Progenitor cell of endocrine pancreas (in vitro differentiated cells): Measurements from ENCODE around the gene GAS2L2. TPM values are rescaled to one million over a fixed set of nuclear protein-coding genes. Genes with fewer than 3 reads are reported as not detected.

Experiments
- DNase-seq: peaks from one replicate; pipeline ENCODE4 v3.0.0; 2021; ENCODE audit warnings: low spot score; ENCODE audit not compliant: unreplicated experiment
- H3K27ac Mint-ChIP-seq: 2 replicates; pipeline ENCODE4 v1.8.0; 2021; ENCODE audit warnings: mild to moderate bottlenecking, moderate library complexity, mixed read lengths
- H3K27me3 Mint-ChIP-seq: 2 replicates; pipeline ENCODE4 v1.8.0; 2021; ENCODE audit warnings: mixed read lengths
- H3K36me3 Mint-ChIP-seq: 2 replicates; pipeline ENCODE4 v1.8.0; 2022; ENCODE audit warnings: mixed read lengths; ENCODE audit not compliant: insufficient read depth
- H3K4me1 Mint-ChIP-seq: 2 replicates; pipeline ENCODE4 v1.8.0; 2021; ENCODE audit warnings: low read depth, mixed read lengths
- H3K4me3 Mint-ChIP-seq: 2 replicates; pipeline ENCODE4 v1.8.0; 2021; ENCODE audit warnings: low read depth, mild to moderate bottlenecking, moderate library complexity, mixed read lengths
- H3K9me3 Mint-ChIP-seq: 2 replicates; pipeline ENCODE4 v1.8.0; 2021; ENCODE audit warnings: low read depth, mixed read lengths
- total RNA-seq: library from RNA; stranded (reverse); gene quantifications from 2 replicates; pipeline ENCODE4 v1.2.1, GENCODE V29; 2021
- TF ChIP-seq, protein P1 (sequence below): fragments of 200-600 bp; sonication (generic); IDR thresholded peaks from one replicate; pipeline ENCODE4 v1.5.0; 2021; ENCODE audit warnings: antibody characterized with exemption, mild to moderate bottlenecking; ENCODE audit not compliant: unreplicated experiment

GAS2L2 gene
- total RNA-seq, 1 donor from 2014 or later: 0.10 TPM

DNA sequence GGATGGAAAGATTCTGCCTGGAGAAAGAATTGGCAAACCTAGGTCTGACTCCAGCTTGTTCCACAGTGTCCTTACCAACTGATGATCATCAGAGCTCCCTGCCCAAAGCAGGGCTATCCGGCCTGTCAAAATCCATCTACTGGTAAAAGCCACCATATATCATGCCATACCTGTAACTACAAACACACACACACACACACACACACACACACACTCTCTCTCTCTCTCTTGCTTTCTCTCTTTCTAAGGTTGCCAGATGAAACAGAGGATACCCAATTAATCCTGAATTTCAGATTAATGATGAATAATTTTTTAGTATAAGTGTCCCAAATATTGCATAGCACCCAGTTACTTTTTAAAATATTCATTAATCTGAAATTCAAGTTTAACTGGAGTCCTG, 43.9 kb upstream of the GAS2L2 start:
- H3K36me3 Mint-ChIP-seq: no peaks in the 10 kb centered on the region
- TF ChIP-seq, protein P1, sequence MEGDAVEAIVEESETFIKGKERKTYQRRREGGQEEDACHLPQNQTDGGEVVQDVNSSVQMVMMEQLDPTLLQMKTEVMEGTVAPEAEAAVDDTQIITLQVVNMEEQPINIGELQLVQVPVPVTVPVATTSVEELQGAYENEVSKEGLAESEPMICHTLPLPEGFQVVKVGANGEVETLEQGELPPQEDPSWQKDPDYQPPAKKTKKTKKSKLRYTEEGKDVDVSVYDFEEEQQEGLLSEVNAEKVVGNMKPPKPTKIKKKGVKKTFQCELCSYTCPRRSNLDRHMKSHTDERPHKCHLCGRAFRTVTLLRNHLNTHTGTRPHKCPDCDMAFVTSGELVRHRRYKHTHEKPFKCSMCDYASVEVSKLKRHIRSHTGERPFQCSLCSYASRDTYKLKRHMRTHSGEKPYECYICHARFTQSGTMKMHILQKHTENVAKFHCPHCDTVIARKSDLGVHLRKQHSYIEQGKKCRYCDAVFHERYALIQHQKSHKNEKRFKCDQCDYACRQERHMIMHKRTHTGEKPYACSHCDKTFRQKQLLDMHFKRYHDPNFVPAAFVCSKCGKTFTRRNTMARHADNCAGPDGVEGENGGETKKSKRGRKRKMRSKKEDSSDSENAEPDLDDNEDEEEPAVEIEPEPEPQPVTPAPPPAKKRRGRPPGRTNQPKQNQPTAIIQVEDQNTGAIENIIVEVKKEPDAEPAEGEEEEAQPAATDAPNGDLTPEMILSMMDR: no peak
- H3K27ac Mint-ChIP-seq: no peak overlapping the region
- H3K4me1 Mint-ChIP-seq: no peaks in the 10 kb centered on the region
- DNase-seq: no peak
- H3K9me3 Mint-ChIP-seq: no peaks in the 10 kb centered on the region
- H3K4me3 Mint-ChIP-seq: no peak overlapping the region
- peaks cover 90% of the 10 kb centered on the region for H3K27me3 Mint-ChIP-seq

DNA sequence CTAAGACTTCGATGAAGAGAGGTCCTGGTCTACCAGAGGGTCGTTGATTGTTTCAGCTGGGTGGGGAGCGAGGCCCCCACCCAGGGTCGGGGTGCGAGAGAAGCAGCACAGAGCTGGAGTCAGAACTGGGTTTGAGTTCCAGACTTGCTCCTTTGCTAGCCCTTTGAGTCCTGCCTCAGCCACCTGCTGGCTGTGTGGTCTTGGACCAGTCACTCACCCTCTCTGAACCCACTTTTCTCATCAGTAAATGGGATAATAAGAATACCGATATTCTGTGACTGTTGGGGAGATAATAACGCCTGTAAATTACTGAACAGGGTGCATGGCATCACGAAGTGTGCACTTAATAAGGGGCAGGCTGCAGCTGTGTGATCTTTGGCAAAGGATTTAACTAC, 42.8 kb upstream of the GAS2L2 start:
- no peak overlapping the region for H3K27ac Mint-ChIP-seq
- H3K36me3 Mint-ChIP-seq: no peaks in the 10 kb centered on the region
- peak overlapping the region; percentile 49 for H3K4me3 Mint-ChIP-seq
- H3K9me3 Mint-ChIP-seq: no peaks in the 10 kb centered on the region
- TF ChIP-seq, protein P1: no peak
- peaks cover 91% of the 10 kb centered on the region for H3K27me3 Mint-ChIP-seq
- DNase-seq: no peak
- no peaks in the 10 kb centered on the region for H3K4me1 Mint-ChIP-seq

DNA sequence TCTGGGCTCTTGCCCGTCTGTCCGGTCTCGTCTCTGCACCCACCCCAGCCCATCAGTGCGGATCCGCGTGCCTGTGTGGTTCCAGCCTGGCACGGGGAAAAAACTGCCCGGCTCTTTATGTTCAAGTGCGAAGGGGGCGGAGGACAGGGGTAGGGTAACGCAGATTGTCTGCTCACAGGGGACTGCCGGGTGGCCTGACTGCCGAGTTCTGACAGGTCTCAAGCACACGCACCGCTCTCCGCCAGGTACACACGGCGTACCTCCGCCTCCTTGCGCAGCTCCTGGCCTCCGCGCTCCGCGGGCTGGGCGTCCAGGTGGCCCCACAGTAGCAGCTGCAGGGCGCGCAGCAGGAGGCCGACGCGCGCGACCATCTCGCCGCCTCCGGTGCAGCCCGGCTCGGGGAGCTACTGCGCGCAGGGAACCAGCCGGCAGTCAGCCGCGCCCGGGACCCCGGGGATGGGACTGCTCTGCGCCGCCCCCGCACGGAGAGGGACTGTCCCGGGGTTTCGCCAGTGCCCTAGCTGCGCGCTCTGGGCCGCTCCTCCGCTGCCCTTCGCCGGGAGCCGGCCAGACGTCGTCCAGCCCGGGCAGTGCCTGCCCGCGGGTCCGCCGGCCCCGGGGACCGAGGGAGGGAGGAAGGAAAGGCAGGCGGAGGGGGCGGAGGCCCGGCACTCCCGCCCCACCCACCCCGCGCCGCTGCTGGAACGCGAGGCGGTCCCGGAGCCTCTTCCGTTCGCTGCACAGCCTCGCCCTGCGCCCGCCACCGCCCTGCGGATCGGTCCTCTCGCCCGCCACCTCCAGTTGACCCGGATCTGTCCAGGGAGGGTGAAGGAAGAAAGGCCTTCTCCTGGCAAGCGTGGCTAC, 42.2 kb upstream of the GAS2L2 start, which contains the start of gene MMP28:
MMP28 (minus strand) TSS at position 635 of the 864 bp plus-strand sequence; CDS start at position 371, 264 bp downstream.
- Mint-ChIP-seq H3K27me3 (peaks cover 86% of the 10 kb centered on the region), H3K9me3 (no peaks in the 10 kb centered on the region), H3K4me1 (no peaks in the 10 kb centered on the region), H3K27ac (no peak within 1 kb of the TSS), H3K36me3 (no peaks in the 10 kb centered on the region), H3K4me3 (peak within 1 kb of the TSS; percentile 50)
- peak; percentile 32 for DNase-seq
- TF ChIP-seq, protein P1: no peak

DNA sequence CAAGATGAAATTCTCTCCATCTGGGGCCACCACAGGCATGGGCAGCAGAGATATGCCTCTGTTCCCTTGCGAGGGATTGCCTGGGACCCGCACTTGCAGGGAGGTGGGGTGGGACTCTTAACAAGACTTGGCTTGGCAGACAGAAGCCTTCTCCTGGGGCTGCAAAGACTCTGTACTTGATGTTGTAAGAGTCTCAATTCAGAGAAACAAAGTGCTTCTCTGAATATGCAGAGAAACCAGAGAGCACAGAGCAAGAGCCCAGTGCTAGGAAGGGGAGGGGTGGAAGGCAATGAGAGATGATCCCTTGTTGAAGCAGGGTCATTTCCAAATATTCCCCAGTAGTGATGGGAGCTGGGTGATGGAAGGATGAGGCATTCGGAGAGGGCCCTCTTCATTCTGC, 40.2 kb upstream of the GAS2L2 start:
- Mint-ChIP-seq H3K36me3 (no peaks in the 10 kb centered on the region), H3K9me3 (no peaks in the 10 kb centered on the region), H3K4me1 (peaks cover 3% of the 10 kb centered on the region), H3K27ac (no peak overlapping the region), H3K27me3 (peaks cover 78% of the 10 kb centered on the region), H3K4me3 (no peak overlapping the region)
- TF ChIP-seq, protein P1: no peak
- DNase-seq: no peak

DNA sequence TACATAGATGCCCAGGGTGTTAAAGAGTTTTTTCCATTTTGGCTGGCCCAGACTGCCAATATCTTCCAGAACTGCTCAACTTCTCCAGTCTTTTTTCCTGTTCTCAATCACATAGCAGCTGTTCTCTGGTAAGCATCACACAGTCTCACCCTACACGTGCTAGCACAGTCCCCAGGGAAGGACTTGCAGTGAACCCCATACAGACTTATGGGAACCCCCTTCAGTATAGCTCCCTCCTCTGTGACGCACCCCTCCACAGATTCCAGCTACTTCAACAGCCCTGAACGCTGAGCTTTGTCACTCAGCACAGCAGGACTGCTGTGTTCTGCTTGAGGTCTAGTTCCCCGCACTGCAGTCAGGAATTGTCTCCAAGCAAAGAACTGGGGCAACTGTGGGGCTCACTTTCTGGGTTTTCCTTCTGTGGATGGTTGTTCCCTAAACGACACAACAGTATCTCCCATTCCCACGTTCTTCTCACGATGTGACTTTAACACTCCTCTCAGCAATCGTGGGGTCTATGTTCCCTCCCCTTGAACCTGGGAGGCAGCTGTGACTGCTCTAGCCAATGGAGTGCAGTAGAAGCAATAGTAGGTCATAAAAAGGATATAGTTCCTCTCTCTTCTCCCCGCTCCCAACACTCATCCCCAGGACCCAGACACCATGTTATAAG, 38.8 kb upstream of the GAS2L2 start:
- no peak for DNase-seq
- Mint-ChIP-seq H3K27ac (no peak overlapping the region), H3K36me3 (no peaks in the 10 kb centered on the region), H3K9me3 (no peaks in the 10 kb centered on the region), H3K4me1 (peaks cover 5% of the 10 kb centered on the region), H3K27me3 (peaks cover 72% of the 10 kb centered on the region), H3K4me3 (no peak overlapping the region)
- TF ChIP-seq, protein P1: no peak
